D721Med (cell line): ENCODE measurements around the gene PKNOX1.
"Not testable (repeated sequence)": the region's sequence is repeated elsewhere in the genome, so short reads cannot be mapped to it uniquely, and the experiment has no call there.

Experiments used
- DNase-seq: peaks from one replicate; pipeline ENCODE4 v3.0.0; 2011; ENCODE audit warnings: low spot score; ENCODE audit not compliant: insufficient read length
- FAIRE-seq: peaks from 2 replicates; lab custom pipeline; 2011; peaks lifted over from hg19 to GRCh38; lab: Jason Lieb, UNC
- CTCF ChIP-seq: IDR thresholded peaks from 2 replicates; pipeline ENCODE4 v1.5.1; 2012; ENCODE audit warnings: mild to moderate bottlenecking, control low read depth; ENCODE audit not compliant: insufficient read depth; ENCODE audit errors: missing control alignments

The PKNOX1 gene

GRCh38 chr21:43004926-43005325, 30.6 kb downstream of the PKNOX1 start:
- no peak for DNase-seq
- no peak for TF ChIP-seq CTCF
- no peak for FAIRE-seq

DNA sequence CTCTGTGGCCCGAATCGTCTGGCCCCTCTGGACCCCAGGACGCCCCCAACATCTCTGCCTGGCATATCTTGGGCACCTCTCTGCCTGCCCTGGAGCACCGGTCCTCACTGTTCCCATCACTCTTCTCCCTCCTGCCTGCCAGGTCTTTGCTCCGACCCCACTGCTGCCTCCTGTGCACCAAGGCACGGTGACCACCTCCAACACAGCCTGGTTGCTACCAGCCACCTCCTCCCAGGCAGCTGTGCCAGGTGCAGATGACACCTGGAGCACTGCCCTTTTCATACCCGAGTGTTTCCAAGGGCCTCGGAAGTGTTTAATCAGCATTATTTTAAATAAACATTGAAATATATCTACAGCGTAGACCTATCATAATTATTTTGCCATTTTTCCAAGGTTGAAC, 31.3 kb downstream of the PKNOX1 start:
- FAIRE-seq (no peak), DNase-seq (no peak)
- TF ChIP-seq CTCF: no peak

GRCh38 chr21:43006051-43006873, 31.9 kb downstream of the PKNOX1 start:
- FAIRE-seq, DNase-seq: not testable (repeated sequence)

GRCh38 chr21:43006874-43007208, 32.5 kb downstream of the PKNOX1 start:
- DNase-seq (no peak), FAIRE-seq (no peak)
- no peak for TF ChIP-seq CTCF

- TF ChIP-seq CTCF: no peak
- no peak for DNase-seq
- FAIRE-seq: no peak
These were observed 38.2 kb downstream of the PKNOX1 start for GRCh38 chr21:43012596-43012995.

- TF ChIP-seq CTCF: no peak
- DNase-seq: no peak
- FAIRE-seq: no peak
These were observed 41.7 kb downstream of the PKNOX1 start for GRCh38 chr21:43015906-43016540.

GRCh38 chr21:43016728-43017127, 42.4 kb downstream of the PKNOX1 start:
- no peak for DNase-seq
- FAIRE-seq: no peak
- no peak for TF ChIP-seq CTCF
